H1 (cell line): ENCODE results near the gene MPHOSPH9. TPM values are rescaled to one million over a fixed set of nuclear protein-coding genes. Genes with fewer than 3 reads are reported as not detected.

Experiments used
- CBX8 ChIP-seq: fragments of 300-800, 300-1000 bp; sonication (generic); IDR thresholded peaks from 2 replicates; pipeline ENCODE4 v1.7.1; 2016; ENCODE audit warnings: low read depth, low read length, borderline replicate concordance
- EZH2 ChIP-seq: fragments of 200-600 bp; sonication (generic); IDR thresholded peaks from 2 replicates; pipeline ENCODE4 v1.7.1; 2012; ENCODE audit warnings: low read depth, mild to moderate bottlenecking, moderate library complexity, low read length, inconsistent platforms; ENCODE audit not compliant: severe bottlenecking
- HDAC2 ChIP-seq, 2 experiments: fragments of 300-600 bp in 1 of 2; sonication (generic) in 1 of 2; IDR thresholded peaks; 2 replicates each; pipeline ENCODE4 v1.6.1; 2011 to 2012; ENCODE audit warnings: low read depth in 2 of 2, low read length in 2 of 2, mild to moderate bottlenecking in 2 of 2, moderate library complexity in 2 of 2, borderline replicate concordance in 1 of 2, inconsistent platforms in 1 of 2
- MAFK ChIP-seq: IDR thresholded peaks from 2 replicates; pipeline ENCODE4 v1.6.1; 2012; ENCODE audit warnings: low read depth, mild to moderate bottlenecking, improper control_type of control experiment, low read length
- PHF8 ChIP-seq: fragments of 200-600 bp; sonication (generic); conservative IDR thresholded peaks from 2 replicates; pipeline ENCODE4 v1.7.1; 2012; ENCODE audit warnings: low read depth, mild to moderate bottlenecking, inconsistent platforms, low read length, moderate library complexity
- SIX5 ChIP-seq: IDR thresholded peaks from 2 replicates; pipeline ENCODE4 v1.6.1; 2011; ENCODE audit warnings: mild to moderate bottlenecking, low read depth, low read length
- TCF12 ChIP-seq: IDR thresholded peaks from 2 replicates; pipeline ENCODE4 v1.6.1; 2011; ENCODE audit warnings: low read depth, mild to moderate bottlenecking, low read length
- polyA plus RNA-seq, 7 experiments: library from polyadenylated mRNA; depleted of rRNA in 3 of 7; stranded (reverse) in 5 of 7; unstranded in 2 of 7; fragments of >200 nt in 5 of 7; fragments of 200-250 nt in 2 of 7; gene quantifications; 1 replicate in 5 of 7; 2 replicates in 1 of 7; 4 replicates in 1 of 7; pipeline versions ENCODE4 v1.2.1 to v1.2.3, GENCODE V29; 2011 to 2013; ENCODE audit warnings: missing spikeins in 2 of 7, mixed read lengths in 2 of 7
- total RNA-seq: library from RNA; stranded (reverse); fragmentation: NEBNext Ultra II Directional; extraction: Animal tissue kit (Norgen Biotek cat#: 25700); gene quantifications from 2 replicates; pipeline ENCODE4 v1.2.1, GENCODE V29; 2021
- TF ChIP-seq, protein P1 (sequence below): fragments of 300-600 bp; sonication (generic); IDR thresholded peaks from 2 replicates; pipeline ENCODE4 v1.7.1; 2012; ENCODE audit warnings: low read length, moderate library complexity, mild to moderate bottlenecking, inconsistent platforms; ENCODE audit not compliant: insufficient replicate concordance

MPHOSPH9 gene
- total and polyA plus RNA-seq, 2 of the 8 experiments (the other 6 are each of a cell fraction or from before 2014, with no cell fraction given) = 8.8 to 48.8 TPM

DNA sequence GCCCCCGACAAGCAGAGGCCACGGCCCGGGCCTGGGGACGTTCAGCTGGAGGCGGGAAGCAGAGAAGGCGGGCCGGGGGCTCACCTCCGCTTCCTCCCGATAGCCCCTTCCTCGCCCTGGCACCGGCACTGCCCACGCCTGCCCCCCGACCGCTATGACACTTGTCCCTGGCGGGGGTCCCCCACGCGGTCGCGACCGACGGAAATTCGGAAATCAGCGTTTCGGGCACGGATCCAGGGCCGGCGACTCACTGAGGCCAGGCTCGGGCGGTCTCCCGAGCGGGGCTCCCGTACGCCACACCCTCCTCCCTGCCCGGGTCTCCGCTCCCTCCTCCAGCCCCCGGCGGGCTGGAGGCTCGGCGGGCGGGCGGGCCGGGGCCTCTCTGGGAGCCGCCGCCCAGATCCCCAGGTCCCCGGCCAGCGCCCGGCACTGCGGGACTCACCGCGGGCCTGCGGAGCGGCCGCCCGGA is 82.6 kb downstream of the MPHOSPH9 start (continued):
- TF ChIP-seq, protein P1, sequence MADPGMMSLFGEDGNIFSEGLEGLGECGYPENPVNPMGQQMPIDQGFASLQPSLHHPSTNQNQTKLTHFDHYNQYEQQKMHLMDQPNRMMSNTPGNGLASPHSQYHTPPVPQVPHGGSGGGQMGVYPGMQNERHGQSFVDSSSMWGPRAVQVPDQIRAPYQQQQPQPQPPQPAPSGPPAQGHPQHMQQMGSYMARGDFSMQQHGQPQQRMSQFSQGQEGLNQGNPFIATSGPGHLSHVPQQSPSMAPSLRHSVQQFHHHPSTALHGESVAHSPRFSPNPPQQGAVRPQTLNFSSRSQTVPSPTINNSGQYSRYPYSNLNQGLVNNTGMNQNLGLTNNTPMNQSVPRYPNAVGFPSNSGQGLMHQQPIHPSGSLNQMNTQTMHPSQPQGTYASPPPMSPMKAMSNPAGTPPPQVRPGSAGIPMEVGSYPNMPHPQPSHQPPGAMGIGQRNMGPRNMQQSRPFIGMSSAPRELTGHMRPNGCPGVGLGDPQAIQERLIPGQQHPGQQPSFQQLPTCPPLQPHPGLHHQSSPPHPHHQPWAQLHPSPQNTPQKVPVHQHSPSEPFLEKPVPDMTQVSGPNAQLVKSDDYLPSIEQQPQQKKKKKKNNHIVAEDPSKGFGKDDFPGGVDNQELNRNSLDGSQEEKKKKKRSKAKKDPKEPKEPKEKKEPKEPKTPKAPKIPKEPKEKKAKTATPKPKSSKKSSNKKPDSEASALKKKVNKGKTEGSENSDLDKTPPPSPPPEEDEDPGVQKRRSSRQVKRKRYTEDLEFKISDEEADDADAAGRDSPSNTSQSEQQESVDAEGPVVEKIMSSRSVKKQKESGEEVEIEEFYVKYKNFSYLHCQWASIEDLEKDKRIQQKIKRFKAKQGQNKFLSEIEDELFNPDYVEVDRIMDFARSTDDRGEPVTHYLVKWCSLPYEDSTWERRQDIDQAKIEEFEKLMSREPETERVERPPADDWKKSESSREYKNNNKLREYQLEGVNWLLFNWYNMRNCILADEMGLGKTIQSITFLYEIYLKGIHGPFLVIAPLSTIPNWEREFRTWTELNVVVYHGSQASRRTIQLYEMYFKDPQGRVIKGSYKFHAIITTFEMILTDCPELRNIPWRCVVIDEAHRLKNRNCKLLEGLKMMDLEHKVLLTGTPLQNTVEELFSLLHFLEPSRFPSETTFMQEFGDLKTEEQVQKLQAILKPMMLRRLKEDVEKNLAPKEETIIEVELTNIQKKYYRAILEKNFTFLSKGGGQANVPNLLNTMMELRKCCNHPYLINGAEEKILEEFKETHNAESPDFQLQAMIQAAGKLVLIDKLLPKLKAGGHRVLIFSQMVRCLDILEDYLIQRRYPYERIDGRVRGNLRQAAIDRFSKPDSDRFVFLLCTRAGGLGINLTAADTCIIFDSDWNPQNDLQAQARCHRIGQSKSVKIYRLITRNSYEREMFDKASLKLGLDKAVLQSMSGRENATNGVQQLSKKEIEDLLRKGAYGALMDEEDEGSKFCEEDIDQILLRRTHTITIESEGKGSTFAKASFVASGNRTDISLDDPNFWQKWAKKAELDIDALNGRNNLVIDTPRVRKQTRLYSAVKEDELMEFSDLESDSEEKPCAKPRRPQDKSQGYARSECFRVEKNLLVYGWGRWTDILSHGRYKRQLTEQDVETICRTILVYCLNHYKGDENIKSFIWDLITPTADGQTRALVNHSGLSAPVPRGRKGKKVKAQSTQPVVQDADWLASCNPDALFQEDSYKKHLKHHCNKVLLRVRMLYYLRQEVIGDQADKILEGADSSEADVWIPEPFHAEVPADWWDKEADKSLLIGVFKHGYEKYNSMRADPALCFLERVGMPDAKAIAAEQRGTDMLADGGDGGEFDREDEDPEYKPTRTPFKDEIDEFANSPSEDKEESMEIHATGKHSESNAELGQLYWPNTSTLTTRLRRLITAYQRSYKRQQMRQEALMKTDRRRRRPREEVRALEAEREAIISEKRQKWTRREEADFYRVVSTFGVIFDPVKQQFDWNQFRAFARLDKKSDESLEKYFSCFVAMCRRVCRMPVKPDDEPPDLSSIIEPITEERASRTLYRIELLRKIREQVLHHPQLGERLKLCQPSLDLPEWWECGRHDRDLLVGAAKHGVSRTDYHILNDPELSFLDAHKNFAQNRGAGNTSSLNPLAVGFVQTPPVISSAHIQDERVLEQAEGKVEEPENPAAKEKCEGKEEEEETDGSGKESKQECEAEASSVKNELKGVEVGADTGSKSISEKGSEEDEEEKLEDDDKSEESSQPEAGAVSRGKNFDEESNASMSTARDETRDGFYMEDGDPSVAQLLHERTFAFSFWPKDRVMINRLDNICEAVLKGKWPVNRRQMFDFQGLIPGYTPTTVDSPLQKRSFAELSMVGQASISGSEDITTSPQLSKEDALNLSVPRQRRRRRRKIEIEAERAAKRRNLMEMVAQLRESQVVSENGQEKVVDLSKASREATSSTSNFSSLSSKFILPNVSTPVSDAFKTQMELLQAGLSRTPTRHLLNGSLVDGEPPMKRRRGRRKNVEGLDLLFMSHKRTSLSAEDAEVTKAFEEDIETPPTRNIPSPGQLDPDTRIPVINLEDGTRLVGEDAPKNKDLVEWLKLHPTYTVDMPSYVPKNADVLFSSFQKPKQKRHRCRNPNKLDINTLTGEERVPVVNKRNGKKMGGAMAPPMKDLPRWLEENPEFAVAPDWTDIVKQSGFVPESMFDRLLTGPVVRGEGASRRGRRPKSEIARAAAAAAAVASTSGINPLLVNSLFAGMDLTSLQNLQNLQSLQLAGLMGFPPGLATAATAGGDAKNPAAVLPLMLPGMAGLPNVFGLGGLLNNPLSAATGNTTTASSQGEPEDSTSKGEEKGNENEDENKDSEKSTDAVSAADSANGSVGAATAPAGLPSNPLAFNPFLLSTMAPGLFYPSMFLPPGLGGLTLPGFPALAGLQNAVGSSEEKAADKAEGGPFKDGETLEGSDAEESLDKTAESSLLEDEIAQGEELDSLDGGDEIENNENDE = no peak
- no peak for TF ChIP-seq CBX8
- peak; percentile 22 for TF ChIP-seq EZH2
- 0 out of 2 replicates have a peak, but pooled peaks have one; percentile 24 for TF ChIP-seq PHF8
- TF ChIP-seq HDAC2 (IDR thresholded peaks at IDR 0.05; ENCODE audit: borderline replicate concordance in 1 of 2, low read depth in 2 of 2, low read length in 2 of 2) = no peak
- no peak for TF ChIP-seq SIX5
- TF ChIP-seq TCF12 = no peak
- no peak for TF ChIP-seq MAFK
